Neural progenitor cell (in vitro differentiated cells): Measurements from ENCODE around the gene MYEOV. TPM values are rescaled to one million over a fixed set of nuclear protein-coding genes. Genes with fewer than 3 reads are reported as not detected.
A peak's percentile ranks its signal among the peaks of the same experiment; 100 is the strongest.

Experiments used
- DNase-seq: peaks from one replicate; pipeline ENCODE4 v3.0.0-alpha.2; 2016; ENCODE audit warnings: low spot score
- H2AFZ ChIP-seq: fragments of 200-600 bp; sonication (generic); replicated peaks from 2 replicates; pipeline ENCODE4 v1.6.1; 2016; ENCODE audit warnings: antibody characterized with exemption
- H3F3A ChIP-seq: fragments of 200-600 bp; sonication (generic); 2 replicates; pipeline ENCODE4 v1.6.1; 2016; ENCODE audit warnings: antibody characterized with exemption, low read depth
- H3K27ac ChIP-seq: fragments of 200-600 bp; sonication (generic); 2 replicates; pipeline ENCODE4 v1.5.1; 2016; ENCODE audit warnings: mild to moderate bottlenecking
- H3K27me3 ChIP-seq: fragments of 200-600 bp; sonication (generic); 2 replicates; pipeline ENCODE4 v1.6.1; 2016; ENCODE audit warnings: mild to moderate bottlenecking, moderate library complexity
- H3K36me3 ChIP-seq: fragments of 200-600 bp; sonication (generic); 2 replicates; pipeline ENCODE4 v1.5.1; 2016
- H3K4me1 ChIP-seq: fragments of 200-600 bp; sonication (generic); 2 replicates; pipeline ENCODE4 v1.6.1; 2016; ENCODE audit warnings: mixed run types
- H3K4me2 ChIP-seq: fragments of 200-600 bp; sonication (generic); 2 replicates; pipeline ENCODE4 v1.6.1; 2016
- H3K4me3 ChIP-seq: fragments of 200-600 bp; sonication (generic); 2 replicates; pipeline ENCODE4 v1.5.1; 2016
- H3K79me2 ChIP-seq: fragments of 200-600 bp; sonication (generic); 2 replicates; pipeline ENCODE4 v1.6.1; 2016; ENCODE audit warnings: low read depth
- H3K9ac ChIP-seq: fragments of 200-600 bp; sonication (generic); 2 replicates; pipeline ENCODE4 v1.6.1; 2016
- H3K9me3 ChIP-seq: fragments of 200-600 bp; sonication (generic); 2 replicates; pipeline ENCODE4 v1.5.1; 2016; ENCODE audit warnings: low read depth
- H4K20me1 ChIP-seq: fragments of 200-600 bp; sonication (generic); 2 replicates; pipeline ENCODE4 v1.6.1; 2016; ENCODE audit warnings: low read depth
- H3K27ac Mint-ChIP-seq: 3 replicates; pipeline ENCODE4 v1.8.0; 2021; ENCODE audit warnings: mixed read lengths
- H3K27me3 Mint-ChIP-seq: 2 replicates; pipeline ENCODE4 v1.8.0; 2022; ENCODE audit warnings: low read depth, mild to moderate bottlenecking, inconsistent platforms, moderate library complexity, mixed read lengths; ENCODE audit not compliant: insufficient read depth
- H3K36me3 Mint-ChIP-seq: 3 replicates; pipeline ENCODE4 v1.8.0; 2021; ENCODE audit warnings: mixed read lengths
- H3K4me1 Mint-ChIP-seq: 3 replicates; pipeline ENCODE4 v1.8.0; 2021; ENCODE audit warnings: mixed read lengths
- H3K4me3 Mint-ChIP-seq: 3 replicates; pipeline ENCODE4 v1.8.0; 2021; ENCODE audit warnings: mild to moderate bottlenecking, moderate library complexity, mixed read lengths
- H3K9me3 Mint-ChIP-seq: 3 replicates; pipeline ENCODE4 v1.8.0; 2020; ENCODE audit warnings: mixed read lengths
- CTCF ChIP-seq: fragments of 200-600 bp; sonication (generic); IDR thresholded peaks from 2 replicates; pipeline ENCODE4 v1.5.1; 2017; ENCODE audit warnings: antibody characterized with exemption, mild to moderate bottlenecking
- EZH2 ChIP-seq: fragments of 200-600 bp; sonication (generic); IDR thresholded peaks from 2 replicates; pipeline ENCODE4 v1.6.1; 2017; ENCODE audit warnings: antibody characterized with exemption, mild to moderate bottlenecking, moderate library complexity
- EZH2phosphoT487 ChIP-seq: fragments of 200-600 bp; sonication (generic); IDR thresholded peaks from 2 replicates; pipeline ENCODE4 v1.6.1; 2017; ENCODE audit warnings: antibody characterized with exemption
- total RNA-seq: library from RNA; depleted of rRNA; stranded (reverse); fragments of >200 nt; gene quantifications from 2 replicates; pipeline ENCODE4 v1.2.3, GENCODE V29; 2015; ENCODE audit warnings: low replicate concordance

The MYEOV gene
- total RNA-seq, result not detected in 2 replicates

GRCh38 chr11:69293819-69294505 is at the start of gene MYEOV:
TSS of gene MYEOV (plus strand) at chr11:69294155. CDS start at chr11:69295355, 1,200 bp downstream.
- Histone ChIP-seq H3K4me2 (no peak within 1 kb of the TSS), H3K27me3 (no peaks in the 10 kb centered on the region), H3K9ac (no peak within 1 kb of the TSS), H3K36me3 (no peaks in the 10 kb centered on the region), H4K20me1 (no peaks in the 10 kb centered on the region), H3F3A (no peaks in the 10 kb centered on the region), H3K79me2 (no peaks in the 10 kb centered on the region), H3K4me1 (no peaks in the 10 kb centered on the region), H2AFZ (no peak within 1 kb of the TSS), H3K9me3 (no peaks in the 10 kb centered on the region), H3K4me3 (no peak within 1 kb of the TSS), H3K27ac (no peak within 1 kb of the TSS)
- Mint-ChIP-seq H3K27me3 (peaks cover 15% of the 10 kb centered on the region), H3K4me1 (peaks cover 26% of the 10 kb centered on the region), H3K36me3 (no peaks in the 10 kb centered on the region), H3K9me3 (no peaks in the 10 kb centered on the region), H3K4me3 (no peak within 1 kb of the TSS), H3K27ac (peak within 1 kb of the TSS; percentile 72)
- peak; percentile 29 for DNase-seq
- TF ChIP-seq EZH2phosphoT487 (no peak), CTCF (no peak)

GRCh38 chr11:69244266-69244665 is 49.7 kb upstream of the MYEOV start:
- Histone ChIP-seq H4K20me1 (no peaks in the 10 kb centered on the region), H3K27ac (no peak overlapping the region), H3K4me1 (peaks cover under 1% of the 10 kb centered on the region), H3K36me3 (no peaks in the 10 kb centered on the region), H3K9ac (no peak overlapping the region), H2AFZ (no peak overlapping the region), H3K4me3 (no peak overlapping the region), H3K79me2 (no peaks in the 10 kb centered on the region), H3K4me2 (no peak overlapping the region), H3F3A (no peaks in the 10 kb centered on the region), H3K9me3 (no peaks in the 10 kb centered on the region), H3K27me3 (peaks cover 7% of the 10 kb centered on the region)
- Mint-ChIP-seq H3K4me3 (no peak overlapping the region), H3K27me3 (peaks cover 5% of the 10 kb centered on the region), H3K9me3 (no peaks in the 10 kb centered on the region), H3K36me3 (no peaks in the 10 kb centered on the region), H3K27ac (no peak overlapping the region), H3K4me1 (peaks cover 9% of the 10 kb centered on the region)
- TF ChIP-seq EZH2phosphoT487, result no peak
- TF ChIP-seq EZH2, result no peak
- TF ChIP-seq CTCF, result no peak
- no peak for DNase-seq

GRCh38 chr11:69245041-69245440 is 48.9 kb upstream of the MYEOV start:
- peaks cover 8% of the 10 kb centered on the region for H3K27me3 Mint-ChIP-seq
- no peak overlapping the region for H3K27ac ChIP-seq
- no peaks in the 10 kb centered on the region for H3K9me3 Mint-ChIP-seq

More at GRCh38 chr11:69245041-69245440, 48.9 kb upstream of the MYEOV start:
- Histone ChIP-seq H2AFZ (no peak overlapping the region), H3K36me3 (no peaks in the 10 kb centered on the region), H3K4me2 (no peak overlapping the region), H4K20me1 (no peaks in the 10 kb centered on the region), H3K9ac (no peak overlapping the region), H3K9me3 (no peaks in the 10 kb centered on the region), H3K79me2 (no peaks in the 10 kb centered on the region), H3F3A (no peaks in the 10 kb centered on the region), H3K4me3 (no peak overlapping the region), H3K4me1 (peaks cover 8% of the 10 kb centered on the region), H3K27me3 (peaks cover 15% of the 10 kb centered on the region)
- no peak overlapping the region for H3K4me3 Mint-ChIP-seq
- no peak overlapping the region for H3K27ac Mint-ChIP-seq
- no peaks in the 10 kb centered on the region for H3K36me3 Mint-ChIP-seq
- TF ChIP-seq EZH2 (no peak), EZH2phosphoT487 (no peak), CTCF (no peak)
- peaks cover 17% of the 10 kb centered on the region for H3K4me1 Mint-ChIP-seq
- no peak for DNase-seq
